Psoas muscle (tissue), 8 donors: ENCODE measurements around the gene C14orf132. TPM values are rescaled to one million over a fixed set of nuclear protein-coding genes. Genes with fewer than 3 reads are reported as not detected.

Experiments
- ATAC-seq, 4 donors: fragments of 200-7000 bp; cut with Tn5 transposase; one replicate each; pipeline ENCODE4 v1.9.1; 2020; ENCODE audit warnings: moderate library complexity in 3 of 4, mild to moderate bottlenecking in 2 of 4
- DNase-seq, 2 donors: peaks; one replicate each; pipeline ENCODE4 v3.0.0-alpha.2; 2020
- H3K27ac ChIP-seq: fragments of 200-600 bp; one replicate; pipeline ENCODE4 v1.8.0; 2022
- H3K27me3 ChIP-seq, 3 donors: fragments of 200-600 bp in 1 of 3; one replicate each; pipeline versions ENCODE4 v1.6.1 to v1.8.0; 2013 to 2022; ENCODE audit warnings: low read length in 2 of 3, mild to moderate bottlenecking in 2 of 3, moderate library complexity in 1 of 3; ENCODE audit not compliant: insufficient read depth in 3 of 3
- H3K36me3 ChIP-seq, 2 donors: fragments of 200-600 bp in 1 of 2; one replicate each; pipeline versions ENCODE4 v1.6.1 to v1.8.0; 2013 to 2022; ENCODE audit warnings: low read depth in 1 of 2, mild to moderate bottlenecking in 1 of 2, moderate library complexity in 1 of 2; ENCODE audit not compliant: insufficient read depth in 1 of 2
- H3K4me1 ChIP-seq: fragments of 200-600 bp; one replicate; pipeline ENCODE4 v1.8.0; 2022
- H3K4me3 ChIP-seq: fragments of 200-600 bp; one replicate; pipeline ENCODE4 v1.8.0; 2022; ENCODE audit warnings: mild to moderate bottlenecking
- H3K9me3 ChIP-seq: fragments of 200-600 bp; one replicate; pipeline ENCODE4 v1.8.0; 2022
- WGBS, 3 donors: extraction: QIAGEN DNeasy Blood & Tissue Kit; methylation state at CpG; one replicate each; pipeline versions ENCODE4 v1.1.6 to v1.1.7; 2013; 5-methylcytosine and 5-hydroxymethylcytosine counted together
- intact Hi-C, 2 donors: fragments of 100-400 bp; cut with DNase I; formaldehyde crosslinking; loops; one replicate each; pipeline versions ENCODE4 v1.11.0 to v1.14.2; 2022
- polyA plus RNA-seq, 3 donors: library from polyadenylated mRNA; stranded (reverse); fragments of 200-250 nt; gene quantifications; one replicate each; pipeline ENCODE4 v1.2.3, GENCODE V29; 2013
- total RNA-seq, 4 donors: library from RNA; stranded (reverse); fragmentation: NEBNext Ultra II Directional in 2 of 4; extraction: Animal tissue kit (Norgen Biotek cat#: 25700) in 2 of 4; gene quantifications; one replicate each; pipeline versions ENCODE4 v1.2.1 to v1.2.4, GENCODE V29; 2021 to 2023
- TF ChIP-seq, protein P1 (sequence below): fragments of 200-600 bp; IDR thresholded peaks from one replicate; pipeline ENCODE4 v1.8.0; 2022; ENCODE audit warnings: antibody characterized with exemption
- donor health status: healthy with polysubstance abuse.
- donor health status: DM: no; HTN: no; CAD: no; lungs with moderate emphysema.
- donor health status: Bipolar disorder and iron deficiency.
- donor health status: healthy.
- donor health status: DM: yes; HTN: yes; CAD: no.
- donor health status: DM: no; HTN: no; CAD: no.
- donor health status: DM: no; HTN: no; CAD: no.
- donor health status: DM: yes; HTN: yes; CAD: no.

C14orf132 gene
- total and polyA plus RNA-seq, 7 donors, result 0.57 to 5.3 (median 0.86) TPM

DNA sequence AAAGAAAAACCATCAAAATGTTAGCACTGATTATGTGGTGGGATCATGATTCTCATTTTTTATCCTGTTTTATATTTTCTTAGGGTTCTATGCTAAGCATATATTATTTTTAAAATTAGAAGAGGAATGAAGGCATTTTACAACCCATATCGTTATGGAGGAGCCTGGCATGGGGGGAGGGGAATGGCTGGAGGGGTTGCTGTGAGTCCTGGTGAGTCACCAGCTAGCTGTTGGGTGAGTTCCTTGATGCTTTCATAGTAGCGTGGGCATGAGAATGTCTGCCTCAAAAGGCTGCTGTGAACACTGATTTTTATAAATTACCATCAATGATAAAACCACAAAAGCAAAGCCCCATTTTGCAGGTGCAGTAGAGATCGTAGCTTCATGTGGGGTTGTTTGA, 46.9 kb downstream of the C14orf132 start:
- TF ChIP-seq, protein P1, sequence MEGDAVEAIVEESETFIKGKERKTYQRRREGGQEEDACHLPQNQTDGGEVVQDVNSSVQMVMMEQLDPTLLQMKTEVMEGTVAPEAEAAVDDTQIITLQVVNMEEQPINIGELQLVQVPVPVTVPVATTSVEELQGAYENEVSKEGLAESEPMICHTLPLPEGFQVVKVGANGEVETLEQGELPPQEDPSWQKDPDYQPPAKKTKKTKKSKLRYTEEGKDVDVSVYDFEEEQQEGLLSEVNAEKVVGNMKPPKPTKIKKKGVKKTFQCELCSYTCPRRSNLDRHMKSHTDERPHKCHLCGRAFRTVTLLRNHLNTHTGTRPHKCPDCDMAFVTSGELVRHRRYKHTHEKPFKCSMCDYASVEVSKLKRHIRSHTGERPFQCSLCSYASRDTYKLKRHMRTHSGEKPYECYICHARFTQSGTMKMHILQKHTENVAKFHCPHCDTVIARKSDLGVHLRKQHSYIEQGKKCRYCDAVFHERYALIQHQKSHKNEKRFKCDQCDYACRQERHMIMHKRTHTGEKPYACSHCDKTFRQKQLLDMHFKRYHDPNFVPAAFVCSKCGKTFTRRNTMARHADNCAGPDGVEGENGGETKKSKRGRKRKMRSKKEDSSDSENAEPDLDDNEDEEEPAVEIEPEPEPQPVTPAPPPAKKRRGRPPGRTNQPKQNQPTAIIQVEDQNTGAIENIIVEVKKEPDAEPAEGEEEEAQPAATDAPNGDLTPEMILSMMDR, result no peak
- Histone ChIP-seq H3K36me3 (no peaks in the 10 kb centered on the region), H3K9me3 (no peaks in the 10 kb centered on the region), H3K4me3 (no peak overlapping the region), H3K4me1 (no peaks in the 10 kb centered on the region), H3K27ac (no peak overlapping the region), H3K27me3 (no peaks in the 10 kb centered on the region)
- no peak for ATAC-seq
- intact Hi-C loops, result no loop called here
- no peak for DNase-seq
- 65 to 78% (median 70%) methylated on average over 3 of the region's 3 CpGs for WGBS, 3 donors

DNA sequence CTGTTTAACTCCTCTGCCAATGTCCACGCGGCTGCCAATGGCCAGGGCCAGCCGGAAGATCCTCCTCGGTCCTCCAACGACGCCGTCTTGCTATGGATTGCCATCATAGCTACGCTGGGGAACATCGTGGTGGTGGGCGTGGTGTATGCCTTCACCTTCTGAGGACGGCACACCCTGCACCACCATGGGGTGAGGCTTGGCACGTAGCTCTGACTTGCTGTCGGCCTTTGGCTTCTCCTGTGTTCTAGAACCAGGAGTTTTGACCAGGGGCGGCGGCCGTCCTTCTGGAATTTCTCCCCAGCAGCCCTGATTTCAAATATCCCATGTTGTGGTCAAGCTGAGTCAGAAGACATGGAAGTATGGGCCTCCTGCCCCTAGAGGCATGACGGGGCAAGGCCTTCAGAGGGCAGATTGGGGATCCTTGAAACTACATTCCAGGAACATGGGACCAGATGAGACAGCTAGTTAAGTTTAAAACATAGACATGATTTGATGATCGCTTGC, 47.5 kb downstream of the C14orf132 start:
- no peaks in the 10 kb centered on the region for H3K36me3 ChIP-seq
- TF ChIP-seq, protein P1, result no peak
- DNase-seq (no peak), ATAC-seq (no peak)
- intact Hi-C loops, result no loop called here
- no peak overlapping the region for H3K4me3 ChIP-seq
- no peaks in the 10 kb centered on the region for H3K4me1 ChIP-seq
- peaks cover 0 to 5% (median 0%) of the 10 kb centered on the region in 3 donors for H3K27me3 ChIP-seq
- H3K27ac ChIP-seq, result no peak overlapping the region
- WGBS, 3 donors, result 93 to 96% (median 94%) methylated on average over 18 of the region's 18 CpGs
- H3K9me3 ChIP-seq, result no peaks in the 10 kb centered on the region

DNA sequence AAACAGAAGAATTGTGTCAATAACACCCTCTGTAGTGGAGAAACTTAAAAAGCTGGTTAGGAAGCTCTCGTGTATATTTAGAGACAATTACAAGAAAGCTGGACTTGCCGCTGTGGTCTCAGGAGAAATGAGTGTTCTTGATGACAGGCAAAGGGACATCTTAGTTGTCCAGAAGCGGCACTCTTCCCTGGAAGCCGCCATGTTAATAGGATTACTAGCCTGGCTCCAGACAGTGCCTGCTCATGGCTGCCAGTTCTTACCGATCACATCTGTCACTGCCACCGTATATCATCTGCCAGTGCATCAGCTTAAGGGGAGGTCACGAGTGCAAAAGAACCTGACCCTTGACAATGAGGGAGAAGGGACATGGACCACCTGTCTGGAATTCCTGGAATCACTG, 48.9 kb downstream of the C14orf132 start:
- ATAC-seq (no peak), DNase-seq (peak in 1 of 2 donors; percentile 1)
- no peak overlapping the region for H3K27ac ChIP-seq
- TF ChIP-seq, protein P1, result no peak
- 68 to 76% (median 75%) methylated on average over 7 of the region's 7 CpGs for WGBS, 3 donors
- H3K36me3 ChIP-seq, result no peaks in the 10 kb centered on the region
- no peaks in the 10 kb centered on the region for H3K9me3 ChIP-seq
- no peak overlapping the region for H3K4me3 ChIP-seq
- peaks cover 0 to 10% (median 2%) of the 10 kb centered on the region in 3 donors for H3K27me3 ChIP-seq
- intact Hi-C loops, result no loop called here
- H3K4me1 ChIP-seq, result no peaks in the 10 kb centered on the region

DNA sequence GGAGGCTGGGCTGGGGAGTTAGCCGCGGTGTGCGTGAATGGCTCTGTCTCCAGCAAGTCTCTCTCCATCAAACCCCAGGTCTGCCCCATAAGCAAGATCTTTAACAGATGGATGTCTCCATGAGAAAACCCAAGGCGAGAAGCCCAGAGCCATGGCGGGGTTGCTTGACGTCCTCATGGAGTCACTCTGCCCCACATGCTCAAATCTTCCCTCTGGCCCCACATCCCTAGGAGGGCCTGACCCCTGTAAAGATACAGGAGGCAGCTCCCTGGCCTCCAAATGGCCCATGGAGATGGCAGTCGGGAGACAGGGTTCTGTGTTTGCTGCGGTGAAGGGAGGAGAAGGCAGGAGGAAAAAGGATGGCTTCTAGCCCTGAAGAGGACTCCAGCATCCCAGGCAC, 49.3 kb downstream of the C14orf132 start:
- ATAC-seq, result no peak
- TF ChIP-seq, protein P1, result no peak
- Histone ChIP-seq H3K4me1 (no peaks in the 10 kb centered on the region), H3K27me3 (peaks cover 0 to 10% (median 2%) of the 10 kb centered on the region in 3 donors), H3K36me3 (no peaks in the 10 kb centered on the region), H3K4me3 (no peak overlapping the region), H3K27ac (no peak overlapping the region), H3K9me3 (no peaks in the 10 kb centered on the region)
- 93 to 95% (median 94%) methylated on average over 8 of the region's 8 CpGs for WGBS, 3 donors
- DNase-seq, result peak in 1 of 2 donors; percentile 19
- intact Hi-C loops, result no loop called here

DNA sequence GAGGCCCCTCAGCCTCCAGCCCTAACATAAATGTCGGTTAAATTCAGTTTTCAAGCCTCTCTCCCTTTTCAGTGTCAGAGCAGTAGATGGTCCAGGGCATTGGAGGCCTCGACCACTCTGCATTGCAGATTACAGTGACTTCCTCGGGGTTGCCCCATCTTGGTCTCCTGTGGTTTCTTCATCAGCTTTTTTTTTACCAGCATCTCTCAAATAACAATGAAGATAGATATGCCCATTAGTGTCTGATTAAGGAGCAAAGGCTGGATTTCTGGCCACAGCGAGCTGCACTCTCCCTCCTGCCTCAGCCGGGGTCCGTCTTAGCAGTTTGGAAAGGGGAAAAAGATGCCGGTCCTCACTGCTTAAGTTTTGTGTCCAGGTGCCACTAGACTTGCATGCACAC, 49.7 kb downstream of the C14orf132 start:
- TF ChIP-seq, protein P1, result no peak
- Histone ChIP-seq H3K36me3 (no peaks in the 10 kb centered on the region), H3K27ac (no peak overlapping the region), H3K4me1 (no peaks in the 10 kb centered on the region), H3K4me3 (no peak overlapping the region), H3K9me3 (no peaks in the 10 kb centered on the region), H3K27me3 (peaks cover 0 to 12% (median 2%) of the 10 kb centered on the region in 3 donors)
- DNase-seq (no peak), ATAC-seq (no peak)
- intact Hi-C loops, result no loop called here
- WGBS, 3 donors, result 91 to 98% (median 95%) methylated on average over 7 of the region's 7 CpGs
